NCI-H524 (cell line): ENCODE results near the gene PNMA3.
"Not testable (repeated sequence)": the region's sequence is repeated elsewhere in the genome, so short reads cannot be mapped to it uniquely, and the experiment has no call there.

Experiments used
- DNase-seq, 2 experiments: peaks; one replicate each; lab custom pipeline; 2025; lab: John Stamatoyannopoulos, UW

PNMA3 gene, protein sequence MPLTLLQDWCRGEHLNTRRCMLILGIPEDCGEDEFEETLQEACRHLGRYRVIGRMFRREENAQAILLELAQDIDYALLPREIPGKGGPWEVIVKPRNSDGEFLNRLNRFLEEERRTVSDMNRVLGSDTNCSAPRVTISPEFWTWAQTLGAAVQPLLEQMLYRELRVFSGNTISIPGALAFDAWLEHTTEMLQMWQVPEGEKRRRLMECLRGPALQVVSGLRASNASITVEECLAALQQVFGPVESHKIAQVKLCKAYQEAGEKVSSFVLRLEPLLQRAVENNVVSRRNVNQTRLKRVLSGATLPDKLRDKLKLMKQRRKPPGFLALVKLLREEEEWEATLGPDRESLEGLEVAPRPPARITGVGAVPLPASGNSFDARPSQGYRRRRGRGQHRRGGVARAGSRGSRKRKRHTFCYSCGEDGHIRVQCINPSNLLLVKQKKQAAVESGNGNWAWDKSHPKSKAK

DNA sequence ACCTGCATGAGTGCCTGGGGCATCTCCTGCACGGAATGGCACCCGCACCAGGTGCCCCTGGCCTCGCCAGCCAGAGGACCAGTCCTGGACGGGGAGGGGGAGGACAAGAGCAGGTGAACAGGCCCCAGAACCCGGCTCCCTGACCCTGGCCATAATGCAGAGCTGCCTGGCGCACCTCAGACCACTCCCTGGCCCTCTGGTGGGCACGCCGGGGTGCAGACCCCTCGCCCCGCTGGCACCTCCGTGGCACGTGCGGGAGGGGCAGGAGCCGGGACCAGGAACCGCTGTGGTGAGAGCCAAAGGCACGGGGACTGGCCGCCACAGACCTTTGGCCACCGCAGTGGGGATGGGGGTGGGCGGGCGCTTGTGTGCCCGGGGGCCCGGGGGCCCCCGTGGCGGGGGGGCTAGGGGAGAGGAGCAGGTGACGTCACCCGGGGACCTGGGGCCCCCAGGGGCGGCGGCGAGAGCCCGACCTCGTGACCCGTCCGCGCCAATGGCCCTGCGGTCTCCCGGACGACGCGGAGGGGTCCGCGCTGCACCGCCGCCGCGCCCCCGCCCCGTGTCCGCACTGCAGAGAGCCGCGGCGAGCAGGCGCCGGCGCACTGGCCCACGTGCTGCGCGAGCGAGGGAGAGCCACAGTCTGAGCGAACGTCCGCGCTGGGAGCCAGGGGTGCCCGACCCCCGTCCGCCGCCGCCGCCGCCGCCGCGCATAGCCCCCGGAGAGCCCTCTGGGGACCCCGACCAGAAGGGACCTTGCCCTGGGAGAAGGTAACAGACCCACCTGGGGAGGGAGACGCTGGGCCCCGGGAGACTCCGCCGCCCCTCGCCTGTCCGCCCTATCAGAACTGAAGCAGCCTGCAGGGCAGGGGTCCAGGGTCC is at the start of gene PNMA3:
Gene PNMA3, plus strand, starts transcription at position 600 of the 879 bp plus-strand sequence. CDS start 586 bp downstream, outside the sequence.
- DNase-seq: peak; percentile 3 to 36

DNA sequence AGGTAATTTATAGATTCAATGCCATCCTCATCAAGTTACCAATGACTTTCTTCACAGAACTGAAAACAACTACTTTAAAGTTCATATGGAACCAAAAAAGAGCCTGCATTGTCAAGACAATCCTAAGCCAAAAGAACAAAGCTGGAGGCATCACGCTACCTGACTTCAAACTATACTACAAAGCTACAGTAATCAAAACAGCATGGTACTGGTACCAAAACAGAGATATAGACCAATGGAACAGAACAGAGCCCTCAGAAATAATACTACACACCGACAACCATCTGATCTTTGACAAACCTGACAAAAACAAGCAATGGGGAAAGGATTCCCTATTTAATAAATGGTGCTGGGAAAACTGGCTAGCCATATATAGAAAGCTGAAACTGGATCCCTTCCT is 39.1 kb upstream of the PNMA3 start:
- not testable (repeated sequence) for DNase-seq

GRCh38 chrX:153019166-153019565 is 37.1 kb upstream of the PNMA3 start:
- DNase-seq: no peak

DNA sequence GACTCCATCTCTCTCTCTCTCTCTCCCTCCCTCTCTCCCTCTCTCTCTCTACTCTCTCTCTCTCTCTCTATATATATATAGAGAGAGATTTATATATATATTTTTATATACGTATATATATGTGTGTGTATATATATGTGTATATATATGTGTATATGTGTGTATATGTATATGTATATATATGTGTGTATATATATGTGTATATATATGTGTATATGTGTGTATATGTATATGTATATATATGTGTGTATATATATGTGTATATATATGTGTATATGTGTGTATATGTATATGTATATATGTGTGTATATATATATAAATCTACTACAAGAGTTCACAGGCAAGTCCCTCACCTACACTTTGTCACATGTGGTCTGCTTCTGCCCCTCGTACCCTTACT is 29.8 kb upstream of the PNMA3 start:
- not testable (repeated sequence) for DNase-seq

GRCh38 chrX:153028487-153028886 is 27.8 kb upstream of the PNMA3 start:
- not testable (repeated sequence) for DNase-seq

GRCh38 chrX:153029162-153029561 is 27.1 kb upstream of the PNMA3 start:
- no peak for DNase-seq

- DNase-seq: no peak
Measured at GRCh38 chrX:153029875-153030274, 26.4 kb upstream of the PNMA3 start.

- DNase-seq: no peak
Measured at GRCh38 chrX:153030801-153031200, 25.5 kb upstream of the PNMA3 start.

DNA sequence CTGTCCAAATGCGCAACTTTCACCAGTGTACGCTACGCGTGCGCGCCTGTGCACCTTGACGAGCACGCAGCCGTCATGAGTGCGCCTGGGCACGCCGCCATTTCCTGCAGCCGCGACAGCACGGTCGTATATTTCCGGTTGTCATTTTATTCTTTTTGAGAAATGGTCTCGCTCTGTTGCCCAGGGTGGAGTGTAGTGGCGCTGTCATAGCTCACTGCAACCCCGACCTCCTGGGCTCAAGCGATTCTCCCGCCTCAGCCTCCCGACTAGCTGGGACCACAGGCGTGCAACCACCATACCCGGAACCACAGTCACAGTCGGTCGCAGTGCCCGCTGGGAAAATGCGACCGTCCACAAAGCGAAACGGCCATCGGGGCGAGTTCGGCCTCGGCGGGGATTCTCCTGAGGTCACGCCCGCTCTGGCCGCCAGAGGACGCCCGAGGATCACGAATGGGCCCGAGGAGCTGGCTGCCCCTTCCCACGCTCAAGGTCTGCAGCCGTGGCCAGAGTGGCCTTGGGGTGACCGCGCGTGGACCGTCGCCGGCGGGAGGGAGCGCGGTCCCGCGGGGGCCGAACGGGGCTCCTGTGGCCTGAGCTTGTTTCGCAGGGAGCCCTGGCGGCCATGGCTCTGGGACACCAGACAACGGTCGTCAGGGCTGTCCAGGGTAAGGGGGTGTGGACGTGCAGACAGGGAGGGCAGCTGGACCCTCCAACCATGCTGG is 23.7 kb upstream of the PNMA3 start:
- peak; percentile 13 to 43 for DNase-seq

DNA sequence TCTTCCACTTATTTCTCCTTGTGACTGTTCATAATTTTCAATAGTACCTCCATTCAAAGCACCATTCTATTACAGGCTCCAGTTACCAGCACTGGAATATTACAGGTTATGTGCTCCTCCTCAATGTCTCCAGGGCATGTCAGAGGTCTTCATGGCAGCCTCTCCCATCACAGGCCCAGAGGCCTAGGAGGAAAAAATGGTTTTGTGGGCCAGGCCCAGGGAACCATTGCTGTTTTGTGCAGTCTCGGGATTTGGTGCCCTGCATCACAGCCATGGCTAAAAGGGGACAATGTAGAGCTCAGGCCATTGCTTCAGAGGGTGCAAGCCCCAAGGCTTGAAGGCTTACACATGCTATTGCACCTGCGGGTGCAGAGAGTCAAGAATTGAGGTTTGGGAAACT is 7.2 kb upstream of the PNMA3 start:
- DNase-seq: no peak

DNA sequence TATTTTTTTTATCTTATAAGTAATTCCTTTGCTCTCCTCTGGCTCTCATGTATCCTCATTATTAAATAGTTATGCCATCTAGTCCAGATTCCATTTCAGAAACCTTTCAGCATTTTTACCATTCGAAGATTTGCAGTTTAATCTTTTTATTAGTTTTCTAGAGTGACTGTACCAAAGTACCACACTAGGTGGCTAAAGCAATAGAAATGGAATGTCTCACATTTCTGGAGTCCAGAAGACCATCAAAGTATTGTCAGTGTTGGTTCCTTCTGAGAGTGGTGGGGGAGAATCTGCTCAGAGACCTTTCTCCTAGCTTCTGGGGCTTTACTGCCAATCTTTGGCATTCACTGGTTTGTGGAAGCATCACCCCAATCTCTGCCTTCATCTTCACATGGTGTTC is 3.7 kb upstream of the PNMA3 start:
- no peak for DNase-seq

- no peak for DNase-seq
Measured at GRCh38 chrX:153057281-153057680, 1.0 kb downstream of the PNMA3 start.

DNA sequence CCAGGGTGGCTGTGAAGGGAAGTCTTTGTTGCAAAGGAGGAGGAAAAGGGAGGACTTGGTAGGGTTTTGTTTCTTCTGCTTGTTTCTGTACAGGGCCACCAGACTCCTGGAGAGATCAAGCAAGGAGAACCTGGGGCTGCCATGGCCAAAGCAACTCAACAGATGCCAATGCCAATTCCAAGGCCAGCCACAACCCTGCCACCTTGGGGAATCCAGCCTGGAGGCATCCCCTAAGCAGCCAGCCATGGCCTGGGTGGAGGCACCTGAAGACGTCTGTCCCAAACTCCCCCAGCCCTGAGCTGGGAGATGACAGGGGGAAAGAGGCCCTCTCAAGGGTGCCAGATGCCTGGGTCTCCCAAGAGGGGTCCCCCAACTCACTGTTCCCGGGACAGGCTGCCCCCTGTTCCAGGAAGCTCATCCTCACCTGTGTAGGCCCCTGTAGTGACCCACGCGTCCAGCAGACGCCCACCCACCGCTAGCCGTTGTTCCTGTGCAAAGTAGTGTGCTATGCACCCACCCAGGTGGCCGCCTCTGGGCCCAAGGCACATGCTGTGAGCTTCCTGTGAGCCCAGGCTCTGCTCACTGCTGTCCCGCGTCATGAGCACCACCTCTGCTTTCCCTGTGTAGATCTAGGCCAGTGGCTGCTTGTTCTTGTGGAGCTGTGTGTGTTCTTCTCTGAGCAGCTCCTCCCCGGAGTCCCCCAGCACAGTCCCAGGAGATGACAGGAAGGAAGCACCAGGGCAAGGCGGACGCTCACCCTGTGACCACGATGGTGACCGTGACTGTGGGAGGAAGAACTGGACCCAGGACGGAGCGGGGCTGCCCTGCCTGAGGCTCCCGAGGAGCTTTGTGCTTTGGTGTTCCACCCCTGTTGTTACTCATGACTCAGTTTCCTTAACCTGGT is 3.2 kb downstream of the PNMA3 start:
- DNase-seq: no peak

- DNase-seq: no peak
Measured at GRCh38 chrX:153060095-153060445, 3.8 kb downstream of the PNMA3 start.

DNA sequence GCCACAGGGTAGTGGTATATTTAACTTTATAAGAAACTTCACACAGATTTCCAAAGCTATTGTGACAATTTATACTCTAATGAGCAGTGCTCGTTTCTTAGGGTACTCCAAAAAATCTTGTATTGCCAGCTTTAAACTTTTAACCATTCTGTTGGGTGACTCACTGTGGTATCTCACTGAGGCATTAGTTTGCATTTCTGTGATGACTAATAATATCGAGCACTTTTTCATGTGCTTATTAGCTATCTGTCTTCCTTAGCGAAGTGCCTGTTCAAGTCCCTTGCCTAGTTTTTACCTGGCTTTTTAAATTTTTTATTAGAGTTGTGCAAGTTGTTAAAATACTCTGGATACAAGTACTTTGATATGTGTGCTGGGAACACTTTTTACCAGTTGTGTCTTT is 5.5 kb downstream of the PNMA3 start:
- no peak for DNase-seq

DNA sequence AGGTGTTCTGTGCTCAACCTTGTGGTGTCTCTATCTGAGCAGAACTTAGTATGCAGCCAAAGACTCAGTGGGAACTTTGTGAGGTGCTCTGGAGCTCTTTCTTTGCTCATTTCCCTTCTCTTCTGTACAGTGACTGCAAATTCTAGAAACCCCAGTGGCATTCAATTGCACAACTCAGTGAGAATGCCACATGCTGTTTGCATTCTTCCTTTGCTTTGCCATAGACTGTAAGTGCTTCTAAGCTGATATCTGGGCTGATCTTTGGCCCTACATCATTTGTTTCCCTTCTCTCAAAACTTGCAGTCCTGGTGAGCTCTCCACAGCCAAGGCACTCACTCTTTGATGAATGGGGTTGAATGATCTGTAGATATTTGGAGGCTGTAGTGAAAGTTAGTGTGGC is 7.0 kb downstream of the PNMA3 start:
- DNase-seq: no peak

- DNase-seq: no peak
Measured at GRCh38 chrX:153064061-153064460, 7.8 kb downstream of the PNMA3 start.

- DNase-seq: no peak
Measured at GRCh38 chrX:153065389-153065788, 9.1 kb downstream of the PNMA3 start.

- DNase-seq: not testable (repeated sequence)
Measured at GRCh38 chrX:153066402-153066801, 10.1 kb downstream of the PNMA3 start.

DNA sequence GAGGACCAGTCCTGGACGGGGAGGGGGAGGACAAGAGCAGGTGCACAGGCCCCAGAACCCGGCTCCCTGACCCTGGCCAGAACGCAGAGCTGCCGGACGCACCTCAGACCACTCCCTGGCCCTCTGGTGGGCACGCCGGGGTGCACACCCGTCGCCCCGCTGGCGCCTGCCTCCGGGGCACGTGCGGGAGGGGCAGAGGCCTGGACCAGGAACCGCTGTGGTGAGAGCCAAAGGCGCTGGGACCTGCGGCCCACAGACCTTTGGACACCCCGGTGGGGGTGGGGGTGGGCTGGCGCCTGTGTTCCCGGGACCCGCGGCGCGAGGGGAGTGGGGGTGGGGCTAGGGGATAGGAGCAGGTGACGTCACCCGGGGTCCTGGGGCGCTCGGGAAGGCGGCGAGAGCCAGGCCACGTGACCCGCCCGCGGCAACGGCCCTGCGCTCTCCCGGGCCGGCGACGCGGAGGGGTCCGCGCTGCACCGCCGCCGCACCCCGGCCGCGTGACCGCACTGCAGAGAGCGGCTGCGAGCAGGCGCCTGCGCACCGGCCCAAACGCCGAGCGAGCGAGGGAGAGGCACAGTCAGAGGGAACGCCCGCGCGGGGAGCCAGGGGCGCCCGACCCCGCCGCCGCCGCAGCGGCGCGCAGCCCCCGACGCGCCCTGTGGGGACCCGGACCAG is 15.8 kb downstream of the PNMA3 start, which contains the start of gene PNMA6A:
Gene PNMA6A, plus strand, starts transcription at position 546 of the 675 bp plus-strand sequence. CDS start 609 bp downstream, outside the sequence.
- not testable (repeated sequence) for DNase-seq
